Prostate gland (tissue), 2 donors: ENCODE results near the gene PKM. TPM values are rescaled to one million over a fixed set of nuclear protein-coding genes. Genes with fewer than 3 reads are reported as not detected.

Experiments used
- DNase-seq: peaks from one replicate; pipeline ENCODE4 v3.0.0-alpha.2; 2019; ENCODE audit warnings: low spot score
- H3K27ac ChIP-seq, 2 donors: fragments of 200-600 bp; sonication (generic); 2 replicates each; pipeline ENCODE4 v1.5.1; 2017 to 2019
- H3K27me3 ChIP-seq: fragments of 200-600 bp; sonication (generic); replicated peaks from 2 replicates; pipeline ENCODE4 v1.5.1; 2019; ENCODE audit not compliant: insufficient read depth
- H3K36me3 ChIP-seq, 2 donors: fragments of 200-600 bp; sonication (generic); 1 replicate in 1 of 2; 2 replicates in 1 of 2; pipeline versions ENCODE4 v1.5.1 to v1.8.1; 2017 to 2019
- H3K4me1 ChIP-seq: fragments of 200-600 bp; sonication (generic); replicated peaks from 2 replicates; pipeline ENCODE4 v1.5.1; 2019
- H3K4me3 ChIP-seq, 2 donors: fragments of 200-600 bp; sonication (generic); 2 replicates each; pipeline ENCODE4 v1.5.1; 2017 to 2019
- H3K9me3 ChIP-seq: fragments of 200-600 bp; sonication (generic); 2 replicates; pipeline ENCODE4 v1.5.1; 2017
- POLR2A ChIP-seq: fragments of 450-650 bp; IDR thresholded peaks from one replicate; pipeline ENCODE4 v1.6.1; 2016; ENCODE audit warnings: antibody characterized with exemption, mild to moderate bottlenecking
- POLR2AphosphoS5 ChIP-seq: sonication (generic); formaldehyde crosslinking; IDR thresholded peaks from one replicate; pipeline ENCODE4 v1.6.1; 2017; ENCODE audit warnings: antibody characterized with exemption
- WGBS: methylation state at CpG from one replicate; pipeline ENCODE4 v1.1.5; 2018; 5-methylcytosine and 5-hydroxymethylcytosine counted together
- intact Hi-C: fragments of 100-400 bp; cut with DNase I; formaldehyde crosslinking; loops from one replicate; pipeline ENCODE4 v1.14.2; 2022
- total RNA-seq, 2 donors: library from RNA; depleted of rRNA; stranded (reverse); fragments of >200 nt; gene quantifications; one replicate each; pipeline ENCODE4 v1.1.0, GENCODE V29; 2016
- TF ChIP-seq, protein P1 (sequence below), 4 experiments: fragments of 200-600 bp in 2 of 4; fragments of 450-650 bp in 2 of 4; sonication (generic) in 2 of 4; IDR thresholded peaks; 1 replicate in 3 of 4; 2 replicates in 1 of 4; pipeline ENCODE4 v1.5.1; 2016 to 2019; ENCODE audit warnings: antibody characterized with exemption in 4 of 4, mild to moderate bottlenecking in 2 of 4, moderate library complexity in 2 of 4

PKM gene
- total RNA-seq, 2 donors from 2014 or later = 470 to 513 TPM

DNA sequence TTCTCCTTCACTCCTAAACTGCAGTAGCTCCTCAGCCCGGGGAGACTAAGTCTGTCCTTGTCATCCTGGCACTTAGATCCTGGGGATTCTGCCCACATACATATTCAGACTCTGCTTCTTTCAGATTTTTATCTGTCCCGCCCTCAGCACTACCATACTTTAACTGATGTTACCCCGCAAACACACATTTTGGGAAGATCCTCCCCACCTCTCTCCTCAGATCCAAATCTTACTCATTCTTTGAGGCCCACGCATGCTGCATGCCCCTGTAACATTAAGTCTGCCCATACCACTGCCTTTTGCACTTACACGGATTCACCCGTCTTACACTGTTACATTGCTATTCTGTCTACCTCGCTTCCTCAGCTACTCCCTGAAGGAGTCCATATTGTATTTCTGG lies 76.7 kb downstream of the PKM start:
- no peak for DNase-seq
- Histone ChIP-seq H3K36me3 (no peaks in the 10 kb centered on the region), H3K27me3 (no peaks in the 10 kb centered on the region), H3K9me3 (no peaks in the 10 kb centered on the region), H3K4me1 (peaks cover 10% of the 10 kb centered on the region), H3K27ac (peak overlapping the region; percentile 88 to 94), H3K4me3 (no peak overlapping the region)
- TF ChIP-seq POLR2AphosphoS5 (no peak), POLR2A (no peak)
- TF ChIP-seq, protein P1, sequence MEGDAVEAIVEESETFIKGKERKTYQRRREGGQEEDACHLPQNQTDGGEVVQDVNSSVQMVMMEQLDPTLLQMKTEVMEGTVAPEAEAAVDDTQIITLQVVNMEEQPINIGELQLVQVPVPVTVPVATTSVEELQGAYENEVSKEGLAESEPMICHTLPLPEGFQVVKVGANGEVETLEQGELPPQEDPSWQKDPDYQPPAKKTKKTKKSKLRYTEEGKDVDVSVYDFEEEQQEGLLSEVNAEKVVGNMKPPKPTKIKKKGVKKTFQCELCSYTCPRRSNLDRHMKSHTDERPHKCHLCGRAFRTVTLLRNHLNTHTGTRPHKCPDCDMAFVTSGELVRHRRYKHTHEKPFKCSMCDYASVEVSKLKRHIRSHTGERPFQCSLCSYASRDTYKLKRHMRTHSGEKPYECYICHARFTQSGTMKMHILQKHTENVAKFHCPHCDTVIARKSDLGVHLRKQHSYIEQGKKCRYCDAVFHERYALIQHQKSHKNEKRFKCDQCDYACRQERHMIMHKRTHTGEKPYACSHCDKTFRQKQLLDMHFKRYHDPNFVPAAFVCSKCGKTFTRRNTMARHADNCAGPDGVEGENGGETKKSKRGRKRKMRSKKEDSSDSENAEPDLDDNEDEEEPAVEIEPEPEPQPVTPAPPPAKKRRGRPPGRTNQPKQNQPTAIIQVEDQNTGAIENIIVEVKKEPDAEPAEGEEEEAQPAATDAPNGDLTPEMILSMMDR (IDR thresholded peaks at IDR 0.05) = no peak
- intact Hi-C loops = loop anchor here (10.0 kb wide), 2 partner anchors 410 to 700 kb away; no protein-coding TSS in a partner anchor
- WGBS = 93% methylated on average over 7 of the region's 7 CpGs

DNA sequence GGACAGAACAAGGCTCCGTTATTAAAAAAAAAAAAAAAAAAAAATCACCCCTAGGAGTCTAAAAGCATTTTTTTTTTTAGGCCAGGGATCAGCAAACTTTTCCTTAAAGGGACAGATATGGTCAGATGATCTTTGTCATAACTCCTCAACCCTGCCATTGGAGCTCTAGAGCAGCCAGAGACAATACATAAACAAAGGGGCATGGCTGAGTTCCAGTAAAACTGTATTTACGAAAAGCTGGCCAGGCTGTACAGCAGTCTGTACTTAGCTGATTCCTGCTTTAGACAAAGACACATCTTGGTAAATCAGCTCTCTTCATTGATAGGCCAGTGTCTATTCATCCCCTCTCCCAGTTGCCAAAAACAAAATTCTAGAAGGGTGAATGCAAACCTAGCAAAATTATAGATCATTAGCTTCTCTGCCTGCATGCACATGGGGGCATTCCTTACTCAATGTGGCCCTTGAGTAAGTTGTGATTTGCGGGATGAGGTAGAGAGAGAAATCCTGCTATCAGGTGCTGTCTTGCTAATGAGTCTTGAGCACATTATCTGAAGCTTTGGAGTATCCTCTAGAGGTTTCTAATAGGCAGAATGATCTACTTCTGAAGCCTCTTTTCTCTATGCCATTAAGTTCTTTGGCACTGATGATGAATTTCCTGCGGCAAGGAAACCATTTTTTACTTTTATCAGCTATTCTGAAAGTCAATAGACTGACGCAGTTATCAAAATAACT lies 77.6 kb downstream of the PKM start:
- Histone ChIP-seq H3K36me3 (no peaks in the 10 kb centered on the region), H3K9me3 (no peaks in the 10 kb centered on the region), H3K27me3 (no peaks in the 10 kb centered on the region), H3K4me3 (no peak overlapping the region), H3K4me1 (peaks cover 10% of the 10 kb centered on the region), H3K27ac (peak overlapping the region; percentile 88 to 94)
- intact Hi-C loops = loop anchor here (10.0 kb wide), 2 partner anchors 409 to 699 kb away; no protein-coding TSS in a partner anchor
- peak; percentile 69 for DNase-seq
- 62% methylated on average over 5 of the region's 5 CpGs for WGBS
- TF ChIP-seq POLR2A = no peak
- TF ChIP-seq POLR2AphosphoS5 = peak; percentile 76
- TF ChIP-seq, protein P1 (IDR thresholded peaks at IDR 0.05) = no peak

Other genes starting within 250 kb of the PKM start
- gene MYO9A, start 113.0 kb downstream of the PKM start, total RNA-seq = 100 to 1,000 TPM in 1 of 2 donors, 10 to 100 TPM in 1; 29.4 to 252 TPM
- gene SENP8, start 112.8 kb downstream of the PKM start, total RNA-seq = 1 to 10 TPM; 3.3 to 5.9 TPM
- 1 to 10 TPM; 4.3 to 6.4 TPM for gene GRAMD2A, start 33.4 kb downstream of the PKM start, total RNA-seq
- 10 to 100 TPM; 34.4 to 85.8 TPM for gene PARP6, start 41.4 kb upstream of the PKM start, total RNA-seq
- 1 to 10 TPM; 3.7 to 7.3 TPM for gene CELF6, start 89.0 kb upstream of the PKM start, total RNA-seq
- 100 to 1,000 TPM in 1 of 2 donors, 10 to 100 TPM in 1; 78.1 to 176 TPM for gene HEXA, start 144.8 kb upstream of the PKM start, total RNA-seq
- gene TMEM202, start 167.1 kb upstream of the PKM start, total RNA-seq = not detected
- gene ARIH1, start 243.1 kb upstream of the PKM start, total RNA-seq = 10 to 100 TPM; 35.7 to 38.7 TPM